ENCODE results near the gene CHAD.
A peak's percentile ranks its signal among the peaks of the same experiment; 100 is the strongest.
"Not testable (repeated sequence)": the region's sequence is repeated elsewhere in the genome, so short reads cannot be mapped to it uniquely, and the experiment has no call there.

CHAD gene

GRCh38 chr17:50474523-50474922 lies 5.8 kb upstream of the CHAD start:
- Histone ChIP-seq H3K27me3 (ENCODE audit: control insufficient read depth, insufficient read depth, low read length, poor library complexity, severe bottlenecking) (peaks cover 36% of the 10 kb centered on the region), H3K36me3 (ENCODE audit: control insufficient read depth, insufficient read depth, low read length) (no peaks in the 10 kb centered on the region), H3K27ac (ENCODE audit: insufficient read depth, low read depth, low read length, poor library complexity, severe bottlenecking) (no peak overlapping the region), H3K4me3 (ENCODE audit: insufficient read depth, low read depth, low read length) (no peak overlapping the region), H3K9me3 (ENCODE audit: control insufficient read depth, low read length) (no peaks in the 10 kb centered on the region), H3K4me1 (ENCODE audit: control insufficient read depth, insufficient read depth, low read length) (no peaks in the 10 kb centered on the region)
- WGBS, 2 experiments, result 87% methylated on average over 6 of the region's 6 CpGs

GRCh38 chr17:50473901-50474300 lies 5.2 kb upstream of the CHAD start:
- H3K27ac ChIP-seq (ENCODE audit: insufficient read depth, low read depth, low read length, poor library complexity, severe bottlenecking), result no peak overlapping the region
- H3K4me3 ChIP-seq (ENCODE audit: insufficient read depth, low read depth, low read length), result no peak overlapping the region
- no peaks in the 10 kb centered on the region for H3K36me3 ChIP-seq (ENCODE audit: control insufficient read depth, insufficient read depth, low read length)
- no peaks in the 10 kb centered on the region for H3K9me3 ChIP-seq (ENCODE audit: control insufficient read depth, low read length)
- peaks cover 42% of the 10 kb centered on the region for H3K27me3 ChIP-seq (ENCODE audit: control insufficient read depth, insufficient read depth, low read length, poor library complexity, severe bottlenecking)
- H3K4me1 ChIP-seq (ENCODE audit: control insufficient read depth, insufficient read depth, low read length), result no peaks in the 10 kb centered on the region
- 87 to 94% methylated on average over 9 to 11 of the region's 11 CpGs for WGBS, 2 experiments

- peaks cover 53% of the 10 kb centered on the region for H3K27me3 ChIP-seq (ENCODE audit: control insufficient read depth, insufficient read depth, low read length, poor library complexity, severe bottlenecking)
Observed at GRCh38 chr17:50472761-50473161, 4.1 kb upstream of the CHAD start.

GRCh38 chr17:50472286-50472685 lies 3.6 kb upstream of the CHAD start:
- Histone ChIP-seq H3K27ac (ENCODE audit: insufficient read depth, low read depth, low read length, poor library complexity, severe bottlenecking) (no peak overlapping the region), H3K9me3 (ENCODE audit: control insufficient read depth, low read length) (no peaks in the 10 kb centered on the region), H3K4me3 (ENCODE audit: insufficient read depth, low read depth, low read length) (no peak overlapping the region), H3K36me3 (ENCODE audit: control insufficient read depth, insufficient read depth, low read length) (no peaks in the 10 kb centered on the region), H3K4me1 (ENCODE audit: control insufficient read depth, insufficient read depth, low read length) (no peaks in the 10 kb centered on the region), H3K27me3 (ENCODE audit: control insufficient read depth, insufficient read depth, low read length, poor library complexity, severe bottlenecking) (peaks cover 57% of the 10 kb centered on the region)
- 94 to 96% methylated on average over 10 of the region's 10 CpGs for WGBS, 2 experiments

More at GRCh38 chr17:50472761-50473161, 4.1 kb upstream of the CHAD start:
- WGBS, 2 experiments, result 89 to 91% methylated on average over 13 of the region's 13 CpGs
- not testable (repeated sequence) for H3K27ac ChIP-seq (ENCODE audit: insufficient read depth, low read depth, low read length, poor library complexity, severe bottlenecking); H3K4me3 ChIP-seq (ENCODE audit: insufficient read depth, low read depth, low read length); H3K36me3 ChIP-seq (ENCODE audit: control insufficient read depth, insufficient read depth, low read length); H3K9me3 ChIP-seq (ENCODE audit: control insufficient read depth, low read length); H3K4me1 ChIP-seq (ENCODE audit: control insufficient read depth, insufficient read depth, low read length)

GRCh38 chr17:50471009-50471905 lies 2.6 kb upstream of the CHAD start:
- H3K9me3 ChIP-seq (ENCODE audit: control insufficient read depth, low read length), result no peaks in the 10 kb centered on the region
- H3K4me1 ChIP-seq (ENCODE audit: control insufficient read depth, insufficient read depth, low read length), result no peaks in the 10 kb centered on the region
- H3K27ac ChIP-seq (ENCODE audit: insufficient read depth, low read depth, low read length, poor library complexity, severe bottlenecking), result no peak overlapping the region
- H3K4me3 ChIP-seq (ENCODE audit: insufficient read depth, low read depth, low read length), result no peak overlapping the region
- peaks cover 50% of the 10 kb centered on the region for H3K27me3 ChIP-seq (ENCODE audit: control insufficient read depth, insufficient read depth, low read length, poor library complexity, severe bottlenecking)
- H3K36me3 ChIP-seq (ENCODE audit: control insufficient read depth, insufficient read depth, low read length), result no peaks in the 10 kb centered on the region
- WGBS, 2 experiments, result 90 to 91% methylated on average over 22 of the region's 22 CpGs

GRCh38 chr17:50470426-50470825 lies 1.7 kb upstream of the CHAD start:
- H3K9me3 ChIP-seq (ENCODE audit: control insufficient read depth, low read length), result no peaks in the 10 kb centered on the region
- peaks cover 42% of the 10 kb centered on the region for H3K27me3 ChIP-seq (ENCODE audit: control insufficient read depth, insufficient read depth, low read length, poor library complexity, severe bottlenecking)
- no peak overlapping the region for H3K27ac ChIP-seq (ENCODE audit: insufficient read depth, low read depth, low read length, poor library complexity, severe bottlenecking)
- WGBS, 2 experiments, result 76 to 81% methylated on average over 6 of the region's 6 CpGs
- H3K4me3 ChIP-seq (ENCODE audit: insufficient read depth, low read depth, low read length), result no peak overlapping the region
- H3K4me1 ChIP-seq (ENCODE audit: control insufficient read depth, insufficient read depth, low read length), result no peaks in the 10 kb centered on the region
- H3K36me3 ChIP-seq (ENCODE audit: control insufficient read depth, insufficient read depth, low read length), result no peaks in the 10 kb centered on the region

- no peaks in the 10 kb centered on the region for H3K4me1 ChIP-seq (ENCODE audit: control insufficient read depth, insufficient read depth, low read length)
- 88 to 89% methylated on average over 19 of the region's 19 CpGs for WGBS, 2 experiments
- H3K36me3 ChIP-seq (ENCODE audit: control insufficient read depth, insufficient read depth, low read length), result no peaks in the 10 kb centered on the region
- H3K27ac ChIP-seq (ENCODE audit: insufficient read depth, low read depth, low read length, poor library complexity, severe bottlenecking), result no peak overlapping the region
- H3K27me3 ChIP-seq (ENCODE audit: control insufficient read depth, insufficient read depth, low read length, poor library complexity, severe bottlenecking), result peaks cover 36% of the 10 kb centered on the region
- no peak overlapping the region for H3K4me3 ChIP-seq (ENCODE audit: insufficient read depth, low read depth, low read length)
- H3K9me3 ChIP-seq (ENCODE audit: control insufficient read depth, low read length), result no peaks in the 10 kb centered on the region
Observed at GRCh38 chr17:50469671-50470305, 1.1 kb upstream of the CHAD start.

- H3K27ac ChIP-seq (ENCODE audit: insufficient read depth, low read depth, low read length, poor library complexity, severe bottlenecking), result no peak overlapping the region
- peaks cover 36% of the 10 kb centered on the region for H3K27me3 ChIP-seq (ENCODE audit: control insufficient read depth, insufficient read depth, low read length, poor library complexity, severe bottlenecking)
- no peaks in the 10 kb centered on the region for H3K4me1 ChIP-seq (ENCODE audit: control insufficient read depth, insufficient read depth, low read length)
- WGBS, 2 experiments, result 41% methylated on average over 37 of the region's 37 CpGs
- peak overlapping the region; percentile 22 for H3K4me3 ChIP-seq (ENCODE audit: insufficient read depth, low read depth, low read length)
- H3K36me3 ChIP-seq (ENCODE audit: control insufficient read depth, insufficient read depth, low read length), result no peaks in the 10 kb centered on the region
- no peaks in the 10 kb centered on the region for H3K9me3 ChIP-seq (ENCODE audit: control insufficient read depth, low read length)
Observed at GRCh38 chr17:50469208-50469605, 527 bp upstream of the CHAD start.

GRCh38 chr17:50467855-50468303 lies 801 bp downstream of the CHAD start:
- Histone ChIP-seq H3K36me3 (ENCODE audit: control insufficient read depth, insufficient read depth, low read length) (no peaks in the 10 kb centered on the region), H3K9me3 (ENCODE audit: control insufficient read depth, low read length) (no peaks in the 10 kb centered on the region), H3K27me3 (ENCODE audit: control insufficient read depth, insufficient read depth, low read length, poor library complexity, severe bottlenecking) (peaks cover 33% of the 10 kb centered on the region), H3K4me1 (ENCODE audit: control insufficient read depth, insufficient read depth, low read length) (no peaks in the 10 kb centered on the region), H3K4me3 (ENCODE audit: insufficient read depth, low read depth, low read length) (no peak overlapping the region), H3K27ac (ENCODE audit: insufficient read depth, low read depth, low read length, poor library complexity, severe bottlenecking) (no peak overlapping the region)
- 85 to 86% methylated on average over 13 of the region's 13 CpGs for WGBS, 2 experiments

GRCh38 chr17:50467114-50467854 lies 1.4 kb downstream of the CHAD start:
- no peak overlapping the region for H3K27ac ChIP-seq (ENCODE audit: insufficient read depth, low read depth, low read length, poor library complexity, severe bottlenecking)
- H3K9me3 ChIP-seq (ENCODE audit: control insufficient read depth, low read length), result no peaks in the 10 kb centered on the region
- no peaks in the 10 kb centered on the region for H3K4me1 ChIP-seq (ENCODE audit: control insufficient read depth, insufficient read depth, low read length)
- peaks cover 33% of the 10 kb centered on the region for H3K27me3 ChIP-seq (ENCODE audit: control insufficient read depth, insufficient read depth, low read length, poor library complexity, severe bottlenecking)
- H3K36me3 ChIP-seq (ENCODE audit: control insufficient read depth, insufficient read depth, low read length), result no peaks in the 10 kb centered on the region
- 74 to 77% methylated on average over 7 of the region's 7 CpGs for WGBS, 2 experiments
- H3K4me3 ChIP-seq (ENCODE audit: insufficient read depth, low read depth, low read length), result no peak overlapping the region
